KMS-11 (cell line): Measurements from ENCODE around the gene MRPS17.
A peak's percentile ranks its signal among the peaks of the same experiment; 100 is the strongest.
"Not testable (repeated sequence)": the region's sequence is repeated elsewhere in the genome, so short reads cannot be mapped to it uniquely, and the experiment has no call there.

Experiments
- H2AFZ ChIP-seq: fragments of 200-600 bp; sonication (generic); 2 replicates; pipeline ENCODE4 v1.6.1; 2016; ENCODE audit warnings: antibody characterized with exemption, mixed run types, low read depth
- H3K27ac ChIP-seq: fragments of 200-600 bp; sonication (generic); 2 replicates; pipeline ENCODE4 v1.6.1; 2016; ENCODE audit warnings: mild to moderate bottlenecking, mixed run types
- H3K27me3 ChIP-seq: fragments of 200-600 bp; sonication (generic); 2 replicates; pipeline ENCODE4 v1.6.1; 2017; ENCODE audit warnings: mild to moderate bottlenecking, low read depth, mixed run types, moderate library complexity; ENCODE audit not compliant: insufficient read depth
- H3K36me3 ChIP-seq: fragments of 200-600 bp; sonication (generic); 2 replicates; pipeline ENCODE4 v1.6.1; 2017; ENCODE audit warnings: mild to moderate bottlenecking, mixed run types; ENCODE audit not compliant: insufficient read depth
- H3K4me1 ChIP-seq: fragments of 200-600 bp; sonication (generic); 2 replicates; pipeline ENCODE4 v1.6.1; 2016; ENCODE audit warnings: mild to moderate bottlenecking, low read depth, mixed run types; ENCODE audit not compliant: poor library complexity, severe bottlenecking
- H3K4me2 ChIP-seq: fragments of 200-600 bp; sonication (generic); 2 replicates; pipeline ENCODE4 v1.7.0; 2016; ENCODE audit warnings: mild to moderate bottlenecking, mixed run types
- H3K4me3 ChIP-seq: fragments of 200-600 bp; sonication (generic); IDR thresholded peaks from 2 replicates; pipeline ENCODE4 v1.6.1; 2017; ENCODE audit warnings: low read depth, low read length, mixed read lengths; ENCODE audit not compliant: insufficient read depth
- H3K79me2 ChIP-seq: fragments of 200-600 bp; sonication (generic); 2 replicates; pipeline ENCODE4 v1.6.1; 2016; ENCODE audit warnings: low read depth, mixed run types; ENCODE audit not compliant: insufficient read depth
- H3K9ac ChIP-seq: fragments of 200-600 bp; sonication (generic); 2 replicates; pipeline ENCODE4 v1.6.1; 2016; ENCODE audit warnings: mild to moderate bottlenecking, mixed run types
- H4K20me1 ChIP-seq: fragments of 200-600 bp; sonication (generic); 2 replicates; pipeline ENCODE4 v1.6.1; 2016; ENCODE audit warnings: mild to moderate bottlenecking, mixed run types; ENCODE audit not compliant: insufficient read depth
- TF ChIP-seq, protein P1 (sequence below): fragments of 200-600 bp; sonication (generic); conservative IDR thresholded peaks from 2 replicates; pipeline ENCODE4 v1.6.1; 2017; ENCODE audit warnings: low read depth, mild to moderate bottlenecking, antibody characterized with exemption, low read length, moderate library complexity, mixed read lengths

MRPS17 gene

DNA sequence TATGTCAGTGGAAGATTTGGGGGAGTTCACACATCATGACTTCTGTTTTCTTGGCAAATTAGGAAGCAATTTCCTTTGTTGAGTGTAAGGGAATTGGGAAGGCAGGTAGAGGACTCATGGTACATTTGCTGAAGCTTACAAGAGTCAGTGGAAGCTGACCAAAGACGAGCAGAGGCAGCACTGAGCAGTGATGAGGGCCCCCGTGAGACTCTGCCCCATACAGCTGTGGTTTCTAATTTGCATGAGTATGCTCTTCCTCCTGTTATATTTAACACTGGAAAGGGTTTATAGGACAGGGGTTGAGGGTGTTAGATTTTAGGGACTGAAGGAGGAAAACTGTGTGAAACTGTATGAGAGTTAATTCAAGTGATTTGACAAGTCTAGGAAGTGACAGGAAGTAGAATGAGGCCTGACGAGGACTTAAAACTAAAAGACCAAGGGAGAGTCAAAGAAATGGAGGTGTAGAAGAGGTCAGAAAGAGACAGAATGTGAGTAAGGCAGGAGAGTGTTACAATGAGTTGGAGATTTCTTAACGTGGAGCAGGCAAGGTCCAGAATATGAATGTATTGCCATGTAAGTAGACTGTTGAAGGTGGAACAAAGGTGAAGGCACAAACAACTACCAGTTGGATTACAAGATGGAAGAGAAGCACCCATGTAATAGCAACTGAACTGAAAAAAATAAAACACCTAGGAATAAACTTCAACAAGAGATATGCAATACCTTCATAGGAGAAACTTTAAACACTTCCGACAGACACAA lies 23.5 kb upstream of the MRPS17 start:
- Histone ChIP-seq H3K4me1 (no peaks in the 10 kb centered on the region), H3K27ac (no peak overlapping the region), H3K4me3 (no peak overlapping the region), H4K20me1 (no peaks in the 10 kb centered on the region), H3K9ac (no peak overlapping the region), H3K4me2 (no peak overlapping the region), H3K36me3 (no peaks in the 10 kb centered on the region), H3K79me2 (no peaks in the 10 kb centered on the region), H2AFZ (no peak overlapping the region), H3K27me3 (no peaks in the 10 kb centered on the region)
- TF ChIP-seq, protein P1, sequence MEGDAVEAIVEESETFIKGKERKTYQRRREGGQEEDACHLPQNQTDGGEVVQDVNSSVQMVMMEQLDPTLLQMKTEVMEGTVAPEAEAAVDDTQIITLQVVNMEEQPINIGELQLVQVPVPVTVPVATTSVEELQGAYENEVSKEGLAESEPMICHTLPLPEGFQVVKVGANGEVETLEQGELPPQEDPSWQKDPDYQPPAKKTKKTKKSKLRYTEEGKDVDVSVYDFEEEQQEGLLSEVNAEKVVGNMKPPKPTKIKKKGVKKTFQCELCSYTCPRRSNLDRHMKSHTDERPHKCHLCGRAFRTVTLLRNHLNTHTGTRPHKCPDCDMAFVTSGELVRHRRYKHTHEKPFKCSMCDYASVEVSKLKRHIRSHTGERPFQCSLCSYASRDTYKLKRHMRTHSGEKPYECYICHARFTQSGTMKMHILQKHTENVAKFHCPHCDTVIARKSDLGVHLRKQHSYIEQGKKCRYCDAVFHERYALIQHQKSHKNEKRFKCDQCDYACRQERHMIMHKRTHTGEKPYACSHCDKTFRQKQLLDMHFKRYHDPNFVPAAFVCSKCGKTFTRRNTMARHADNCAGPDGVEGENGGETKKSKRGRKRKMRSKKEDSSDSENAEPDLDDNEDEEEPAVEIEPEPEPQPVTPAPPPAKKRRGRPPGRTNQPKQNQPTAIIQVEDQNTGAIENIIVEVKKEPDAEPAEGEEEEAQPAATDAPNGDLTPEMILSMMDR, result no peak

DNA sequence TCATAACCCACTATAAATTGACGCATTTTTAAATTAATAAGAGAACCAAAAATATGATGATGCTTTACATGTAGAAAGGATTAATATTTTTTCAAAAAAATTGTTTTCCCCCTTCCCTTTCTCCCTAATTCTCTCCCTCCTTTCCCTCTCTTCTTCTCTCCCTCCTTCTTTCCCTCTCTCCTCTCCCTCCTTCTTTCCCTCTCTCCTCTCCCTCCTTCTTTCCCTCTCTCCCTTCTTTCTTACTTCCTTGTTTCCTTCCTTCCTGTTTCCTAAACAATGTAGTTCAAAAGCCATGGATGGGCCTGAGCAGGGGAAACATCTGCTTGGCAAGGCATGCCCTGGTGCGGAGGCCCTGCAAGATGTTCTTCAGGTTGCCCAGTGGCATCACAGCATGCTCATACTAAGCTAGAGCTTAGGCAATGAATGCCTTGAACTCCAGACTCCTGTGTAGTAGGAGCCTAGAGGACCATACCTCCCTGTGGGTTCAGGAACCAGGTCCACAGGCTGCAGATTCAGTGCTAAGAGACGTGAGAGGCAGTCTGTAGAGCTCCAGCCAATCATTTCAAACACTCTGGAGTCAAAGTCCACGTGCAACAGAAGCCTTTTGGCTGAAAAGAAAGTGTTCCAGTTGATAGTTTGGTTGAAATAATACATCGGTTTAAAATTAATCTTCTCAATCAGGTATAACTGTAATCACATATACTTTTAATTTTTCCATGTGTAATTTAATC lies 20.1 kb upstream of the MRPS17 start:
- no peak overlapping the region for H2AFZ ChIP-seq

DNA sequence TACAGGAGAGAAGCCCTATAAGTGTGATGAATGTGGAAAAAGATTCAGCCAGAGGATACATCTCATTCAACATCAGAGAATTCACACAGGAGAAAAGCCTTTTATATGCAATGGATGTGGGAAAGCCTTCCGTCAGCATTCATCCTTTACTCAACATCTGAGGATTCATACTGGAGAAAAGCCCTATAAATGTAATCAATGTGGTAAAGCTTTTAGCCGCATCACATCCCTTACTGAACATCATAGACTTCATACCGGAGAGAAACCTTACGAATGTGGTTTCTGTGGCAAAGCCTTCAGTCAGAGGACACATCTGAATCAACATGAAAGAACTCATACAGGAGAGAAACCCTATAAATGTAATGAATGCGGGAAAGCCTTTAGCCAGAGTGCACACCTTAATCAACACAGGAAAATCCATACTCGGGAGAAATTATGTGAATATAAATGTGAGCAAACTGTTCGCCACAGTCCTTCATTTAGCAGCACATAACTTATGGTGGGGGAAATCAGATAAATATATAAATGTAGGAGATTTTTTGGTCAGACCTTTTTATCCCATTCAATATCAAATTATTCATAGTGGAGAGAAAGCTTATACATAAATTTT lies 12.1 kb upstream of the MRPS17 start:
- TF ChIP-seq, protein P1, result no peak
- Histone ChIP-seq H3K27ac (no peak overlapping the region), H3K4me1 (no peaks in the 10 kb centered on the region), H3K9ac (no peak overlapping the region), H2AFZ (no peak overlapping the region), H4K20me1 (no peaks in the 10 kb centered on the region), H3K27me3 (no peaks in the 10 kb centered on the region), H3K36me3 (no peaks in the 10 kb centered on the region), H3K4me2 (no peak overlapping the region), H3K79me2 (no peaks in the 10 kb centered on the region), H3K4me3 (no peak overlapping the region)

More for the DNA sequence above, 20.1 kb upstream of the MRPS17 start:
- Histone ChIP-seq H3K4me1 (no peaks in the 10 kb centered on the region), H3K27me3 (no peaks in the 10 kb centered on the region), H3K9ac (no peak overlapping the region), H3K4me2 (no peak overlapping the region), H3K4me3 (no peak overlapping the region), H3K79me2 (no peaks in the 10 kb centered on the region), H3K36me3 (no peaks in the 10 kb centered on the region), H4K20me1 (no peaks in the 10 kb centered on the region), H3K27ac (no peak overlapping the region)
- TF ChIP-seq, protein P1, result no peak

DNA sequence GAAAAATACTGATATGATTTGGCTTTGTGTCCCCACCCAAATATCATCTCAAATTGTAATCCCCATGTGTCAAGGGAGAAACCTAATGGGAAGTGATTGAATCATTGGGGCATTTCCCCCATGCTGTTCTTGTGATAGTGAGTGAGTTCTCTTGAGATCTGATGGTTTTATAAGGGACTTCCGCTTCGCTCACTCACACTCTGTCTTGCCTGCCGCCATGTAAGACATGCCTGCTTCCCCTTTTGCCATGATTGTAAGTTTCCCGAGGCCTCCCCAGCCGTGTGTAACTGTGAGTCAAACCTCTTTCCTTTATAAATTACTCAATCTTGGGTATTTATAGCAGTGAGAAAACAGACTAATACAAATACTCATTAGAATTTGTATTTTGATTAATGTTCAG lies 5.1 kb upstream of the MRPS17 start:
- Histone ChIP-seq H4K20me1 (no peaks in the 10 kb centered on the region), H3K27ac (no peak overlapping the region), H3K4me2 (no peak overlapping the region), H3K9ac (no peak overlapping the region), H3K36me3 (no peaks in the 10 kb centered on the region), H3K4me1 (no peaks in the 10 kb centered on the region), H3K4me3 (no peak overlapping the region), H3K27me3 (no peaks in the 10 kb centered on the region), H3K79me2 (no peaks in the 10 kb centered on the region), H2AFZ (no peak overlapping the region)
- TF ChIP-seq, protein P1, result no peak

DNA sequence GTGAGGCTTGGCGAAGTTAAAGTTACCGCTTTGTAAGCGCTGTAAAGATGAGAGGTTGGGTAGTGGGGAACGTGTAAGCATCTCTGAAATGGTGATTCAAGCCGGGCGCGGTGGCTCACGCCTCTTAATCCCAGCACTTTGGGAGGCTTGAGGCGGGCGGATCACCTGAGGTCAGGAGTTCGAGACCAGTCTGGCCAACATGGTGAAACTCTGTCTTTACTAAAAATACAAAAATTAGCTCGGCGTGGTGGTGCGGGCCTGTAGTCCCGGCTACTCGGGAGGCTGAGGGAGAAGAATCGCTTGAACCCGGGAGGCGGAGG lies 635 bp downstream of the MRPS17 start:
- H4K20me1 ChIP-seq, H3K27me3 ChIP-seq, H3K4me3 ChIP-seq, H3K79me2 ChIP-seq, H3K36me3 ChIP-seq, H3K4me1 ChIP-seq: not testable (repeated sequence)
- peak overlapping the region; percentile 68; the same call in 1 of the 2 replicates for H3K27ac ChIP-seq
- H2AFZ ChIP-seq, result peak overlapping the region; percentile 93
- H3K9ac ChIP-seq, result peak overlapping the region; percentile 84
- peak overlapping the region; percentile 67 for H3K4me2 ChIP-seq
